HG03175 (cell line): ENCODE measurements around the gene POLE4.
A peak's percentile ranks its signal among the peaks of the same experiment; 100 is the strongest.

Source experiments
- ATAC-seq: cut with Tn5 transposase; IDR thresholded peaks from one replicate; pipeline ENCODE4 v1.9.1; 2021; ENCODE audit warnings: mild to moderate bottlenecking, moderate library complexity; ENCODE audit not compliant: unreplicated experiment

The POLE4 gene, protein sequence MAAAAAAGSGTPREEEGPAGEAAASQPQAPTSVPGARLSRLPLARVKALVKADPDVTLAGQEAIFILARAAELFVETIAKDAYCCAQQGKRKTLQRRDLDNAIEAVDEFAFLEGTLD

DNA sequence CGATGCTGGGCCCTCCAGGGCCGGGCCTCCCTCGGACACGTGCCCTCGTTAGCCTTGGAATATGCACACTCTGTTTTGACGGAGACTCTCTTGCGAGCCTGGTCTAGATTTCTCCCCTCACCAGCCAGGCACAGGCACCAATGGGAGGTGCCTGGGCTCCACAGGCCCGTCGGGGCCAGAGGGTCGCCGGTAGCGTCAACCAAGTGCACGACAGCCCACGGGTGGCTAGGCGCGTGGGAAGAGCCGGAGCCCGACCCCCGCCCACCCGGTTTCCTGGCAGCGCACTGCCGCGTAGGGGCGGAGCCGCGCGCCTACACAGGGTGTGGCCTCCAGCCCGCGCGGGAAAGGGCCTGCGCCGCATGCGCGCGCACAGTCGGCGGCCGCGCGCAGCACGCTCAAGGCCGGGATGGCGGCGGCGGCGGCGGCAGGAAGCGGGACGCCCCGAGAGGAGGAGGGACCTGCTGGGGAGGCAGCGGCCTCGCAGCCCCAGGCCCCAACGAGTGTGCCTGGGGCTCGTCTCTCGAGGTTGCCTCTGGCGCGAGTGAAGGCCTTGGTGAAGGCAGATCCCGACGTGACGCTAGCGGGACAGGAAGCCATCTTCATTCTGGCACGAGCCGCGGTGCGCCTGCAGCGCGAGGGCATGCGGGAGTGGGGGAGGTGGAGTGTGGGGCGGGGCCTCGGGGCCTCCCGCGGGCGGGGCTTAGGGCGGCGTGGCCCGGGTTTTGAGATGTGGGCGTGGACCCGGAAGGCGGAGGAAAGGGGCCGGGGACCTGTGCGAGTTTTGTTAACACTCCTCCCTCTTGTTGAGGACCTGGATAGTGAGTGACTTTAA is at the start of gene POLE4:
Gene POLE4 (plus strand): TSS at position 370 of the 832 bp plus-strand sequence. CDS start 37 bp downstream, at position 407.
- ATAC-seq = peak; percentile 91

DNA sequence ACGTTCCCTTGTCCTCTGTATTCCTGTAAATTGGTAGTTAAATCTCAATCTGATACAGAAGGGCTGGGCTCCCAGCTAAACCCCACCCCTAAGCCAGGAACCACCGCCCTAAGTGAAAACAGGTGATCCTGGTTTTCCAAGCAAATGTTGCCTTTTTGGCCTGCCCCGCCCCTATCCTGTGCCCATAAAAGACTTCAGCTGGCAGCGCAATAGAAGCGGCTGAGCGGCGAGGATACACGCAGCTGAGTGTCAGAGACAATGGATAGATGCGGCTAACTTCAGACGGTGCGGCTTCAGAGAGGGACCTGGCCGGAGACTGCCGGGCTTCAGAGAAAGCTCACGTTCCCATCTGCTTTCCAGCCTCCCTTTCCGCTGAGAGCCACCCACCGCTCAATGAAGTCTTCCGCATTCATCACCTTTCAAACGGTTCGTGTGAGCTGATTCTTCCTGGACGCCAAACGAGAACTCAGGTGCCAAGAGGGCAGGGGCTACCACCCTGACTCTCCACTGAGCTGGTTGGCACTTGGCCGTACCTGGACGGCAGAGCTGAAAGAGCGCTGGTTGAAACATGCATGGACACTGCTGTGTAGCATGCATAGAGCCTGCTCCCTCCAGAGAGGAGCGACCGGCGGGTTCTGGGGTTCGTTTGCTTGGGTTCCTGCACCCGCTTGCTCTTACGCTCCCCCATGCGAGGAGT is 49.5 kb upstream of the POLE4 start:
- no peak for ATAC-seq

DNA sequence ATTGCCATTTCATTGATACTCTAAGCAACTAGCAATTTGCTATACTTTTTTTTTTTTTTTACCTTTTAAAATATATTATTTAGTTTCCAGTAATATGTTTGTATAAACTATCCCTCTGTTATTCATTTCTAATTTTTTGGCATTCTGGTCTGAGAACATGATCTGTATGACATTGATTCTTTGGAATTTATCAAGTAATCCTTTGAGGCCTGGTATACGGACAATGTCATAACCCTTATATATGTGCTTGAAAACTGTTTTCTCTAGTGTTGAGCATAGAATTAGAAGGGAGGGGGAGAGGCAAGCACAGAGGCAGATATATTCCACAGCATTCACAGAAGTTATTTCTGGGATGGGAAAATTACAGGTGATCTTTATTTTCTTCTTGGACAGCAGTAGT is 48.2 kb upstream of the POLE4 start:
- ATAC-seq = no peak

DNA sequence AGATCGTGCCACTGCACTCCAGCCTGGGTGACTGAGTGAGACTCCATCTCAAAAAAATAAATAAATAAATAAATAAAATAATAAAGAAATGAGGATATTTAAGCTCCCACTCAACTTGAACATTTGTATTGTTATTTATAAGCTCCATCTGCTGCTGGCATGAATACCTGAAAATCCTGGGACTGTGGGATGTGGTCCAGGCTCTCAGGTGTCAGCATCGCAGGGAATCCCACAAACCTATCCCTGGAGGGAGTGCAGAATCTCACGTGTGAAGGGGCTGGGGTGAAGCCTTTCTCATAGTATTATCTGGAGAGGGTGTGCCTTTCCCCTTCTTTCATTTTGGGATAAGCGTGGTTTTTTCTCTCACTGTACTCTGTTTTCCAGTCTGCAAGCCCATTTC is 47.4 kb upstream of the POLE4 start:
- no peak for ATAC-seq

DNA sequence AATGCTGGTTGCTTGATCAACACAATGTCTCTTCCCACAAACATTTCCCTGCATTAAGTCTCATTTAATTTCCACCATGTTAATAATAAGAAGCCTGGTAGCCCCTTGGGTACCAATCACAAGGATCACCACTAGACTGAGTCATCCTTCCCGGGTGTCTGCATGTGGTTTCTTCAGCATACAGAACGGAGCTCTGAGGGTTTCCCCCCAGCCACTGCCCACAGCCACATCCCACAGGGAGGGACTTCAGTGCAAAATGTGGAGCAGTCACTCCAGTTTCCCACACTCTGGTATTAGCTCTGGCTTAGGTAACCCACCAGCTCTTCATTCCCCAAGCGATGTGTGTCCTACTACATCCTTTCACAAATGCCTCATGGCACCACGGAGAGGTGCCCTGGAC is 42.7 kb upstream of the POLE4 start:
- ATAC-seq = no peak

DNA sequence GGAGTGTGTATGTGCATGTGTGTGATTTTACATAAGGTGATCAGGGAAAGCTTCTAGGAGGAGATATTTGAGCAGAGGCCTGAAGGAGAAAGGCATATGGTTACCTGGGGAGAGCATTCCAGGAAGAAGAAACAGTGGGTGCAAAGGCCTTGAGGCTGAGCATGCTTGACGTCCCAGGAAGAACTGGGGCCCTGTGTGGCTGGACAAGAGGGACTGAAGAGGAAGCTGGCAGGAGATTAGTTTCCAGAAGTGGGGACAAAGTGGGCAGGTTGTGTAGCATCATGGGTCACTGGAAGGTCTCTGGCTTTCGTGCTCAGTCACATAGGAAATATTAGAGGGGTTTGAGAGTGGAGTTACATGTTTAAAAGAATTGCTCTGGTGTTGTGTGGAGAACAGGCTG is 42.0 kb upstream of the POLE4 start:
- ATAC-seq = no peak

DNA sequence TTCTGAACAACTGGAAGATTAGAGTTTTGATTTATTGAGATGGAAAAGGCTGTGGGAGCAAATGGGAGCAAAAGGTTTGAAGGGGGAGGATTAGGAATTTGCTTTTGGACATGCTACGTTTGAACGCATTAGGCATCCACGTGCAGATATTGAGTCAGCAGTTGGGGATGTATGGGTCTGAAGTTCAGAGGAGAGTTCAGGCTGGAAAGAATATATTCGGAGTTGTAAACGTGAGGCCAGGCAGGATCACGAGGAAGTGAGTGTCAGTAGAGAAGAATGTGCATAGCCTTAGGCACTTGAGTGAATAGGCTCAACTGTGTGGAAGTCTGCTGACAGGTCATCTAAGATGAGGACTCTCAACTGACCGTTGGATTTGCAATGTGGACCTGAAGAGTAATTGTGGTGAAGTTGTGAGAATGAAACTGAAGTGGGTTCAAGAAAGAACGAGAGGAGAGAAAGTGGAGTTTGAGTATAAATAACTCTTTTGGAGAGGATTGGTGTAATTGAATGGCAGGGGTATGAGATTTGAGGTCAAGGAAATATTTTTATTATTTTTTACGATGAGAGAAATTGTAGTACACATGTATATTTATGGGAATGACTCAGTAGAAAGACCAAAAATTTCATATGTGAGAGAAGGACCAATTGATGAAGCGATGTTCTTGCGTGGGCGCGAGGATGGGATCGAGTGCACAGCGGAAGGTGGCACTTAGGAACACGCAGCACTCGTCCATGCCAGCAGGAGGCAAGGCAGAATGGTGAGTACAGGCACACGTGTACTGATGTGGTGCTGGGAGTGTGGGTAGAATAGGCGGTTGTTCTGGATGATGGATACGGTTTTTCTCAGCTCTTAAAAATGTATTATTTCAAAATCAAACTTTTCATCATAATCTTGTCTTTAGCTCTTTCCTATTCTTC is 40.5 kb upstream of the POLE4 start:
- no peak for ATAC-seq

DNA sequence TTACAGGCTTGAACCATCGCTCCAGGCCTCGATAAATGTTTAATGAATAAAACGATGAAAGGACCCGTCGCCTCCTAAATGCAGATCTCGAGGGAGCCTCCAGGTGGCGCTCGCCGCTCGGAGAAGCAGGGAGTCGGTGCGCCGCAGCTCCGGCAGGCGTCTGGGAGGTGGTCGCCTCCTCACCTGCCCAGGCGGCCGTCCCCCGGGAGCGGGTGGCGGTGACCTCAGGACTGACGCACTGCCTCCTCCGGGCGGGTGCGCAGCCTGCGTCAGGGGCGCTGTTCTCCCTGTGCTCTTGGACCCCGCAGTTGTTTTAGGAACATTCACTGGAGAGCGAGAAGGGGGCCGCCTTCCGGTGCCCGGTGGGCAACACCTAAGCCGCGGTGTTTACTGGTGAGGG is 38.6 kb upstream of the POLE4 start:
- ATAC-seq = peak; percentile 55

DNA sequence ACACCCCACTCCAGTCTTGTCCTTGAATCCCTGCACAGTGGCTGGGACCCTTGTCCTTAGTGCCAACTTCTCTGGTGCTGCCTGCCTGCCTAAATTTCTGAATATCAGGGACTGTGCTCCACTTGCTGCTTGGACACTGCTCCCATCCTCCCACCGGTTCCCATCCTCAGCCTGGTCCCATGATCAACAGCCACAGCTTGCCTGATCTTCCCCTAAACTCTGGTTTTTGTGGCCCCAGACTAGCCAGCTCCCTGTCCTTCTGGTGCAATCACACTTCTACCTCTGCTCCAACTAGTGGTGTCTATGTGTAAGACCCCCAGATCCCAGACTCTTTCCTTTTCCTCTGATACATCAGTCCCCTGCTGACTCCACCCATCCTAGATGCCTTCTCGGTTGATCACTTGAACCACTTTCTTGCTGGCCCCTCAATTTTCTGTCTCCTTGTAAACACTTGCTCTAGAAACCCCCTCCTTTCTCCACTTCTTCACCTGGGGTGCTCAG is 37.2 kb upstream of the POLE4 start:
- no peak for ATAC-seq

DNA sequence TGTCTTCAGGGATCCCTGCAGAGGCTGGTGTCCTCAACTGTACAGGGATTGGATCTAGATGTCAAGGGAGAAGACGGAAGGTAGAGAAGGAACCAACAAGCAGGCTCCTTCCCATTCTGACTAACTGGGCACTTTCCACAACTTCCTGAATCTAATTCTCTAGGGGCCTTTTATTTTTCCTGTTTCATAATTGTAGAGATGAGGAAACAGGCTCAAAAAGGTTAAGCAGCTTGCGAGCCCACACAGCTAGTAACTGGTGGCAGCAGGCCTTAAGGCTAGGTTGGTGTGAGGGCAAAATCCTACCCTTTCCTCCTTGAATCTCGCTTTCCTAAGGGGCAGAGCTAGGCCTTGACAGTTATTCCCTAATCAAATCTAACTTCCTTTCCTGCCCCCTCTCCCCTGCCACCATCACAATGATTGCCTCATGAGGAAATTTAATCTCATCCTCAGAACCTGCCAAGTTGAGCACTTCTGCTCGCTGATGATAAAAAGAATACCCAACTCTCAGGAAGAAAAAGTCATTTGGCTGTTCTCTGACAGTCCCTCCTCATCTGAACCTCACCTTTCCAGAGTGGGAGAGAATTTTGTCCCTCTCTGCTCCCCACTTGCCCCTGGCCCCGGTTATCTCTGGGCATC is 35.7 kb upstream of the POLE4 start:
- no peak for ATAC-seq

DNA sequence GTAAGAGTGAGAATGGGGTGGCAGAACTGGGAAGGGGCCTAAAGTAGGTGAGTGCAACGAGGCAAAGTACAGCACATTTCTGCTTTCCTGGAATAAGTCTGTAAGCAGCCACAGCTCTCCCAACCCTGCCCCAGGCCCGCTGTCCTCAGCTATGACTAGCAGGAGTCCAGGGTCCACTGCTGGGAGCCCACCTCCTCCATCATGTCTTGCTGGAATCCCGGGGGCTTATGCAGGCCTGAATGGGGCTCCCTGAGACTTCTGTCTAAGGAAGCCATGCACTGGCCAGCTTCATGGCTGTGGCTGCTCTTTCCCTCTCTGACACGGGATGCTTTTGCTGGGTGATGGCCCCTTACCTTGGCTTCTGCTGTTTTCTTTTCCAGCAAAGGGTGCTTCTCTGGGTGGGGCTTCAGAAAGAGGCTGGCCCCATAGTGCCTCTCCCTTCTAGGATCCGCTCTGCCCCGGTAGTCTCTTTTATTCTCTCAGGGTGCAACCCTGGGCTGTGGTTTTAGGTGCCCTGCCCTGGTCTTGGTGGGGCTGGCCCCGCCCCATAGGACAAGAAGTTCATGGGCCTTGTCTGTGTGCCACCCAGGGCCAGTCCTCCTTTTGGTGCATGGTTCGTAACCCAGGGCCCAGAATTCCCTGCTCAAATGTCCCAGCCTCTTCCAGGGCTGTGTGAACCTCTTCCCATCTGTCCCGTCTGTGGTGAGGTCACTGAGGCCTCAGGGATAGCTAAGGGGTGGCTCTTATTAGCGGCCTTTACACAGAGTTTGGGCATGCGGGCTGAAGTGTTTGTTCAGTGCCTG is 33.8 kb upstream of the POLE4 start:
- ATAC-seq = no peak

DNA sequence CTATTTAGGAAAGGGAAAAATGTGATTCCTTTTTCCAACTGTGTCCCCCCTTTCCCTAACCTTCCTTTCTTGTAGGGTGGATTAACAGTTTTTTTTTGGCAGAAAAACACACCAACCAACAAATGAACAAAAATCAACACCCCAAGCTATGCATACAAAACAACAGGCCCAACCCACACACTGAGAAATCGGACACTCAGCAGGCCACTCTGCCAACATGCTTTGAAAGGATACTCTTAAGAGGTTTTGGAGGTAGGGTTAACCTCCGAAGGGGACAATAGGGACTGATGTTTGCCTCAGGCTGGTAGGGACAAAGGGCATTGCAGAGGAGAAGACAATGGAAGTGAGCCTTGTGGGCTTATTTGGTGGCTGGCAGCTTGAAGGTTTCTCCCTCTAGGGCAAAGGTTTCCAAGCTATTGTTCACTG is 33.1 kb upstream of the POLE4 start:
- ATAC-seq = no peak

DNA sequence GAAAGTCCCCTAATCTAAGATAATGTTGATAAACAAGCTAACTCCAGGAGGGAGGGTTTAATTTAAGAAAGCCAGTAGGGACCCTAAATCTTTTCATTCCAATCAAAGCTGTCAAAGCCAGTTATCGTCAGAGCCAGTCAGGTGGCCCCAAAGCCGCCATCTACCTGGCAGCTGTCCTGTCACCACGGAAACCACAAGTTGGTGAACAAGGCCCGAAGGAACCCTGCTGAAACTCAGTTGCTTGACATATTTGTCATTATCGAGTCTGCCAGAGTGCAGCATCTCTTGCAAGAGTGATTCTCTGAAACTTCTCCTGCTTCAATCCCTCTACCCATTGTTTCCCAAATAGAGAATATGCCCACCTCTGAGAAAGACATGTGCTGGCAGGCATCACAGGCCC is 30.8 kb upstream of the POLE4 start:
- ATAC-seq = no peak

DNA sequence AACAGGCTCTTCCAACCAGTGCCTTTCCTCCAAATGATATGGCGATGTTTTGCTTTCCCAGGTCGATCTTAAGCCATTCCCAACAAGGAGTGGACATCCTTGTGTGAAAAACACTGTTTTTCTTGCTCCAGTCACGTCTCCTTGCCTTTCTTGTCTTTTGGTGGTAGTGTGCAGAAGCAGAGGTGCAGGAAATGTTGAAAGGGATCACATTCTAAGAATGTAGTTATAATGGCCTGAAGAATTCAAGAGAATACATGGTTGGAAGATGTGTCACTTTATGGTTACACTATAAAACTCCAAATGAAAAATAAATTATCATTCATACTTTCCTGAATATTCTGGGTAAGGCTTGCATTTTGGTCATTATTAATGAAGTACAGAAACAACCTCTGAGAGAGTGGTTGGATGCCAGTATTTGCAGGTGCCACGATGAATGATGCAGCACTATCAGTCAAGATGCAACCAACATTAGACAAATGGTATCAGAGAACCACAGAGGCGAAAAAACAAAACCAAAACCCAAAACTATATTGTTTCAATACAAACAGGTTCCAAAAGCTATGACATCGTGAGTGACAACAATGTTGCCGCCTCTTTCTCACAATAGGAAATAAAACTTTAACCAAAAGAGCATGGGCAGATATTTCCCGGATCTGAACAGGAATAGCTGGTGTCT is 27.5 kb upstream of the POLE4 start:
- no peak for ATAC-seq

DNA sequence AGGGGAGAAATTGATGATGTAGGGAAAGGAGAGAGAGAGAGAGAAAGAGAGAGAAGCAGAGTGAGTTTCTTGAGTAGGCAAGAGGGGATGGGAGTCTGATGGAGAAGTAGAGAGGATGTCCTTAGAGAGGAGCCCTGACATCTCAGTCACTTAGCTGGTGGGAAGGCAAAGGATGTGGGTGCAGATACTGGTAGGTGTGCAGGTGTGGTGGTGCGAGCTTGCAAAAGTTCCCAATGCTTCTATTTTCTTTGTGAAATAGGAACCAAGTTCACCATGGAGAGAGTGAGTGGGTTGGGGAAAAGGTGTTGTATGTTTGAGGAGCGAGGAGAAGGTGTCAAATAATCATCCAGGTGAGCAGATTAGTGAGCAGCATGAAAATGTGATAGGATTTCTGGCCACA is 26.5 kb upstream of the POLE4 start:
- ATAC-seq = no peak

DNA sequence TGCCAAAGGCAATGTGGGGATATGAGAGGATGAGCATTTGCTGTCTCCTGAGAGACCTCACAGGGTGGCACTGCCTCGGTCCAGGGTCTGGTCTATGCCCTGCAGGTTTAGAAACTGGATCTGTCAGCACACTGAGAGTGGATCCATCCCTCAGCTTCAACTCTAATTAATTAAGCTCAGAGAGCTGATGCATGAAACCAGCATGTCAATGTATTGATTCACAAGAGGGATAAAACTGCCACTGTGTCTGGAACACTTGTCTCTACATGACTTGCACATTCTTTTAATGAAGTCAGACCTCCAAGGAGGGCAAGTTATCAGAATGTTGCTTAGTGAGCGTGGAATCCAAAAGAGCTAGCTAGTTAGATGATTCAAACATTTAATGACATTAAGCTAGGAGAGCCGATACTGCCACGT is 22.5 kb upstream of the POLE4 start:
- ATAC-seq = no peak

DNA sequence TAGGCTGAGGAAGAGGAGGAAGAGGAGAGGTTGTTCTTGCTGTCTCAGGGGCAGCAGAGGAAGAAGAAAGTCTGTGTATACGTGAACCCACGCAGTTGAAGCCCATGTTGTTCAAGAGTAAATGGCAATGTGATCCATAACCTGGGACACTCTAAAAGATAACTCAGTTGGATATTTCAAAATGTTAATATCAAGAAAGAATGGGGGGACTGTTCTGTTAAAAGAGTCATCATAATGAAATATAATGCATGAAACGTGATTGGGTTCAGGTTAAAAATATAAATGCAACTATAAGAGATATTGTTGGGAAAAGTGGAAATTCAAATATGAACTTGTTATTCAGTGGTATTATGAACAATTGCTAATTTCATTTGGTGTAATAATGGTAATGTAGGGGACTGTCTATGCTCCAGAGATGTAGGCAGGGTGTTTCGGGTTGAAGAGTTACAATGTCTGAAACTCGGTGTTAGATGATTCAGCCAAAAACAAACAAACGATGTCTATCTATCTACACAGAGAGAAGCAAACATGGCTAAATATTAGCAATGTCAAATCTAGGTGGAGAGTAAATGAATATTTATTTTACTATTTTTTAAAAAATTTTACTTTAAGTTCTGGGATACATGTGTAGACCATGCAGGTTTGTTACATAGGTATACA is 21.1 kb upstream of the POLE4 start:
- no peak for ATAC-seq

DNA sequence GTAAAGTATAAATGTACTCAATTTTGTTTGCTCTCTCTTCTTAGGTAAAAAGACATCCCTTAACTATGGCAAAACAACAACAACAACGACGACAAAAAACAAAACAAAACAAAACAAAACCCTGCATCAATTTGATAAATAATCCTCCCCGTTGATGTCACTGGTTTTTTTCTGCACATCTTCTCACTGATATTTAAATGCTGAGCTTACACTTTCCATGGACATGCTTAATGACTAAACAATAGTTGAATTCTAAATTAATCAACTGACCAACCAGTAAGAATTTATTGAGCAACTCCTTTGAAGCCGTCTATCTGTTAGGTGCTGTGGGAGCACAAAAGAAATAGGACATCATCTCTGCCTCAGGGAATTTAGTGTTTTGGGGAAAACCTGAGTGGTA is 20.2 kb upstream of the POLE4 start:
- ATAC-seq = no peak
